H1 (cell line): ENCODE measurements around the gene GBP6. TPM values are rescaled to one million over a fixed set of nuclear protein-coding genes. Genes with fewer than 3 reads are reported as not detected.
"Not testable (repeated sequence)": the region's sequence is repeated elsewhere in the genome, so short reads cannot be mapped to it uniquely, and the experiment has no call there.

ENCODE experiments used
- CTCF ChIA-PET: fragments of 300-600 bp; sonication (Branson Sonifier 250); formaldehyde crosslinking; loops from one replicate; lab custom pipeline; 2021; ENCODE audit not compliant: partially characterized antibody; lab: Charles Lee
- POLR2A ChIA-PET: fragments of 300-600 bp; sonication (Branson Sonifier 250); formaldehyde crosslinking; loops from one replicate; lab custom pipeline; 2021; ENCODE audit warnings: inconsistent platforms; ENCODE audit not compliant: partially characterized antibody; lab: Charles Lee
- DNase-seq, 2 experiments: peaks; one replicate each; pipeline versions ENCODE4 v3.0.0 to v3.0.0-alpha.2; 2010 to 2022; ENCODE audit warnings: low spot score in 2 of 2, low read depth in 1 of 2, mixed read lengths in 1 of 2
- FAIRE-seq: peaks from 2 replicates; lab custom pipeline; 2011; peaks lifted over from hg19 to GRCh38; lab: Jason Lieb, UNC
- H2AFZ ChIP-seq: 2 replicates; pipeline ENCODE4 v1.8.1; 2012; ENCODE audit warnings: low read length, inconsistent platforms
- H2AK5ac ChIP-seq: 2 replicates; pipeline ENCODE4 v1.6.1; 2013; ENCODE audit warnings: low read depth, low read length
- H2BK120ac ChIP-seq: replicated peaks from 2 replicates; pipeline ENCODE3; 2013; ENCODE audit warnings: low read depth, low read length, inconsistent platforms
- H2BK12ac ChIP-seq: 2 replicates; pipeline ENCODE4 v1.6.1; 2013; ENCODE audit warnings: low read depth, low read length
- H2BK15ac ChIP-seq: 2 replicates; pipeline ENCODE4 v1.6.1; 2013; ENCODE audit warnings: low read length
- H2BK20ac ChIP-seq: 2 replicates; pipeline ENCODE4 v1.6.1; 2013; ENCODE audit warnings: low read length
- H2BK5ac ChIP-seq: 2 replicates; pipeline ENCODE4 v1.6.1; 2013; ENCODE audit warnings: low read depth, low read length
- H3K14ac ChIP-seq: 2 replicates; pipeline ENCODE4 v1.6.1; 2013; ENCODE audit warnings: inconsistent platforms; ENCODE audit not compliant: insufficient read length
- H3K18ac ChIP-seq: 2 replicates; pipeline ENCODE4 v1.6.1; 2013; ENCODE audit warnings: low read length; ENCODE audit errors: extremely low read depth
- H3K23ac ChIP-seq: 2 replicates; pipeline ENCODE4 v1.6.1; 2013; ENCODE audit warnings: inconsistent platforms; ENCODE audit not compliant: insufficient read length
- H3K23me2 ChIP-seq: 2 replicates; pipeline ENCODE4 v1.6.1; 2013; ENCODE audit warnings: low read depth, low read length
- H3K27ac ChIP-seq: 2 replicates; pipeline ENCODE4 v1.6.1; 2011; ENCODE audit warnings: low read depth, low read length, inconsistent platforms
- H3K27me3 ChIP-seq, 4 experiments: replicated peaks in 1 of 4; 1 replicate in 1 of 4; 2 replicates in 3 of 4; pipeline versions ENCODE4 v1.6.1 to v1.8.1; 2011 to 2013; ENCODE audit warnings: low read length in 3 of 4, mild to moderate bottlenecking in 3 of 4, inconsistent platforms in 2 of 4, mixed read lengths in 2 of 4, moderate library complexity in 1 of 4; ENCODE audit not compliant: control insufficient read depth in 3 of 4, insufficient read depth in 3 of 4; ENCODE audit errors: extremely low read depth in 1 of 4
- H3K36me3 ChIP-seq, 4 experiments: 2 replicates each; pipeline versions ENCODE4 v1.6.1 to v1.8.1; 2011 to 2013; ENCODE audit warnings: mild to moderate bottlenecking in 4 of 4, low read length in 3 of 4, moderate library complexity in 2 of 4, control low read depth in 1 of 4, inconsistent platforms in 1 of 4; ENCODE audit not compliant: insufficient read depth in 4 of 4, control insufficient read depth in 2 of 4
- H3K4ac ChIP-seq: replicated peaks from 2 replicates; pipeline ENCODE3; 2013; ENCODE audit warnings: low read length, low read depth, mixed read lengths, inconsistent platforms; ENCODE audit not compliant: insufficient read length
- H3K4me1 ChIP-seq, 4 experiments: replicated peaks in 1 of 4; 1 replicate in 1 of 4; 2 replicates in 3 of 4; pipeline versions ENCODE4 v1.6.1 to v1.8.1; 2011 to 2013; ENCODE audit warnings: low read length in 3 of 4, inconsistent platforms in 2 of 4, mixed read lengths in 1 of 4; ENCODE audit not compliant: insufficient read depth in 4 of 4, control insufficient read depth in 3 of 4
- H3K4me2 ChIP-seq, 2 experiments: 2 replicates each; pipeline versions ENCODE4 v1.6.1 to v1.8.1; 2011 to 2013; ENCODE audit warnings: low read depth in 2 of 2, low read length in 2 of 2, control low read depth in 1 of 2, inconsistent platforms in 1 of 2, mild to moderate bottlenecking in 1 of 2; ENCODE audit not compliant: insufficient read depth in 1 of 2
- H3K4me3 ChIP-seq, 4 experiments: fragments of 200-600, 300-600 bp in 1 of 4; sonication (generic), shearing (Covaris generic), sonication (Bioruptor Twin) in 1 of 4; 2 replicates each; pipeline versions ENCODE4 v1.5.1 to v1.8.1; 2011 to 2016; ENCODE audit warnings: low read length in 4 of 4, low read depth in 3 of 4, control low read depth in 2 of 4, inconsistent platforms in 2 of 4, mild to moderate bottlenecking in 2 of 4, mixed read lengths in 1 of 4, moderate library complexity in 1 of 4; ENCODE audit not compliant: insufficient read depth in 2 of 4; ENCODE audit errors: extremely low read depth in 1 of 4
- H3K56ac ChIP-seq: replicated peaks from 2 replicates; pipeline ENCODE3; 2013; ENCODE audit warnings: low read depth, mild to moderate bottlenecking, mixed read lengths, low read length, inconsistent platforms; ENCODE audit not compliant: insufficient read length
- H3K79me1 ChIP-seq: 2 replicates; pipeline ENCODE4 v1.6.1; 2013; ENCODE audit warnings: low read depth, low read length, control low read depth
- H3K79me2 ChIP-seq, 2 experiments: 2 replicates each; pipeline versions ENCODE4 v1.6.1 to v1.8.1; 2012 to 2013; ENCODE audit warnings: low read length in 2 of 2, mild to moderate bottlenecking in 2 of 2, inconsistent platforms in 1 of 2; ENCODE audit not compliant: insufficient read depth in 2 of 2, control insufficient read depth in 1 of 2
- H3K9ac ChIP-seq, 4 experiments: replicated peaks in 1 of 4; 1 replicate in 1 of 4; 2 replicates in 3 of 4; pipeline versions ENCODE4 v1.6.1 to v1.8.1; 2011 to 2013; ENCODE audit warnings: low read depth in 3 of 4, low read length in 3 of 4, control low read depth in 2 of 4, mild to moderate bottlenecking in 2 of 4, moderate library complexity in 2 of 4, inconsistent platforms in 1 of 4; ENCODE audit errors: extremely low read depth in 1 of 4
- H3K9me3 ChIP-seq, 2 experiments: 2 replicates each; pipeline versions ENCODE4 v1.6.1 to v1.8.1; 2012 to 2013; ENCODE audit warnings: mild to moderate bottlenecking in 2 of 2, moderate library complexity in 2 of 2, control low read depth in 1 of 2, inconsistent platforms in 1 of 2, low read depth in 1 of 2, low read length in 1 of 2, mixed read lengths in 1 of 2; ENCODE audit not compliant: insufficient read depth in 2 of 2
- H4K20me1 ChIP-seq, 2 experiments: replicated peaks in 1 of 2; 2 replicates each; pipeline versions ENCODE3 to v1.8.1; 2011 to 2013; ENCODE audit warnings: inconsistent platforms in 2 of 2, low read length in 2 of 2, mild to moderate bottlenecking in 1 of 2; ENCODE audit not compliant: insufficient read depth in 2 of 2, control insufficient read depth in 1 of 2
- H4K5ac ChIP-seq: 2 replicates; pipeline ENCODE4 v1.6.1; 2013; ENCODE audit warnings: low read length, low read depth, mixed read lengths, inconsistent platforms; ENCODE audit not compliant: insufficient read length
- H4K8ac ChIP-seq: 2 replicates; pipeline ENCODE4 v1.8.0; 2013; ENCODE audit warnings: mild to moderate bottlenecking, moderate library complexity, low read length, inconsistent platforms; ENCODE audit not compliant: insufficient read depth; ENCODE audit errors: extremely low read depth
- H4K91ac ChIP-seq: replicated peaks from 2 replicates; pipeline ENCODE3; 2013; ENCODE audit warnings: low read length, mixed read lengths, inconsistent platforms; ENCODE audit not compliant: insufficient read length
- WGBS, 2 experiments: shearing (Covaris generic) in 1 of 2; methylation state at CpG; one replicate each; pipeline versions ENCODE4 v1.1.6 to v1.1.7; 2013 to 2015; ENCODE audit warnings: low lambda C conversion rate in 2 of 2, mixed read lengths in 2 of 2, inconsistent platforms in 1 of 2, low coverage in 1 of 2, missing lambda C conversion rate in 1 of 2; ENCODE audit not compliant: insufficient replicate concordance in 2 of 2, insufficient coverage in 1 of 2, insufficient read length in 1 of 2; ENCODE audit errors: extremely low coverage in 1 of 2, missing lambda C conversion rate in 1 of 2; 5-methylcytosine and 5-hydroxymethylcytosine counted together
- polyA plus RNA-seq, 7 experiments: library from polyadenylated mRNA; depleted of rRNA in 3 of 7; stranded (reverse) in 5 of 7; unstranded in 2 of 7; fragments of >200 nt in 5 of 7; fragments of 200-250 nt in 2 of 7; gene quantifications; 1 replicate in 5 of 7; 2 replicates in 1 of 7; 4 replicates in 1 of 7; pipeline versions ENCODE4 v1.2.1 to v1.2.3, GENCODE V29; 2011 to 2013; ENCODE audit warnings: missing spikeins in 2 of 7, mixed read lengths in 2 of 7
- total RNA-seq: library from RNA; stranded (reverse); fragmentation: NEBNext Ultra II Directional; extraction: Animal tissue kit (Norgen Biotek cat#: 25700); gene quantifications from 2 replicates; pipeline ENCODE4 v1.2.1, GENCODE V29; 2021

Gene GBP6
- total and polyA plus RNA-seq, 2 of the 8 experiments (the other 6 are each of a cell fraction or from before 2014, with no cell fraction given): not detected

DNA sequence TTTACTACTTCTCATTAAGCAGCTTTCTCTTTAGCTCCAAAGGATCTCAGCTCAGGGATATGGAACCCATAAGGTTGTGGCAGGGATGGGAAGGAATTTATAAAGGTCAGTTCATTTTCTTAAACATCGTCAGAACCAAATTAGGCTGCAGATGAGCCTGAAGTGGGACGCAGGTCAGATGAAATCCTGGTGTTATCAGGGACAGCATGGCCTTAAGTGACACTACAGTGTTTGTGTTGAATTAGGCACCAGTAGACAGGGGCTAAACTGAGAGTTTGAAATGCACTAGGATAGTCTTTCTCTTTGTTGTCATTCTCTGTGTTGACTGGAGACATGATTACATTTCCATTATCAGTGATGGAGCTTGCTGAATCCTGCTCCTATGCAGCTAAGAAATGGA, 43.9 kb downstream of the GBP6 start:
- H3K23ac ChIP-seq, H3K9me3 ChIP-seq, H3K27me3 ChIP-seq, H4K5ac ChIP-seq, DNase-seq, H3K14ac ChIP-seq, FAIRE-seq, H4K91ac ChIP-seq, H3K79me1 ChIP-seq, H3K36me3 ChIP-seq, H3K9ac ChIP-seq, H3K4me3 ChIP-seq, H2AK5ac ChIP-seq, H2BK20ac ChIP-seq, H3K56ac ChIP-seq, H2AFZ ChIP-seq, H3K18ac ChIP-seq, H2BK5ac ChIP-seq, H4K20me1 ChIP-seq, H2BK120ac ChIP-seq, H3K79me2 ChIP-seq, H2BK12ac ChIP-seq, H2BK15ac ChIP-seq, H3K23me2 ChIP-seq, H3K27ac ChIP-seq, H3K4me1 ChIP-seq, H4K8ac ChIP-seq, H3K4me2 ChIP-seq, H3K4ac ChIP-seq: not testable (repeated sequence)
- ChIA-PET CTCF (interaction anchor here (0.9 to 2.9 kb wide), 8 partner anchors 10 to 424 kb away, joined by 3 to 6 read pairs (median 4); no protein-coding TSS in a partner anchor), POLR2A (interaction anchor here (1.5 kb wide), 1 partner anchor 62 kb away, joined by 3 read pairs; no protein-coding TSS in a partner anchor)
- 93% methylated on average over 2 of the region's 2 CpGs; no CpG with 5 or more reads in 1 of the 2 experiments for WGBS, 2 experiments
